Measurements from ENCODE around the gene GNA14. TPM values are rescaled to one million over a fixed set of nuclear protein-coding genes. Genes with fewer than 3 reads are reported as not detected.

Gene GNA14
- total RNA-seq, 2 donors from 2014 or later: 0.62 to 8.0 TPM

- Mint-ChIP-seq H3K36me3 (ENCODE audit: low read depth) (no peaks in the 10 kb centered on the region), H3K9me3 (no peaks in the 10 kb centered on the region), H3K4me3 (no peak overlapping the region), H3K27ac (no peak overlapping the region), H3K27me3 (ENCODE audit: insufficient read depth) (no peaks in the 10 kb centered on the region), H3K4me1 (peaks cover 31% of the 10 kb centered on the region)
- no peak overlapping the region for H3K9ac ChIP-seq (ENCODE audit: extremely low read depth, low read length, poor library complexity, severe bottlenecking)
- no peak for TF ChIP-seq CTCF (conservative IDR thresholded peaks at IDR 0.05)
- no peak overlapping the region for H3K4me3 ChIP-seq (ENCODE audit: low read length)
- no peak overlapping the region for H3K27ac ChIP-seq (ENCODE audit: low read depth, low read length)
- no peaks in the 10 kb centered on the region for H3K27me3 ChIP-seq (ENCODE audit: control insufficient read depth, insufficient read depth, low read length, poor library complexity, severe bottlenecking)
- H3K9me3 ChIP-seq (ENCODE audit: control insufficient read depth, low read length): no peaks in the 10 kb centered on the region
- no peaks in the 10 kb centered on the region for H3K36me3 ChIP-seq (ENCODE audit: control insufficient read depth, insufficient read depth, low read length)
- DNase-seq: no peak
- WGBS, 2 experiments (ENCODE audit: insufficient coverage in 1 of 2, insufficient read length in 1 of 2): 97 to 100% methylated on average over 6 to 7 of the region's 8 CpGs
- H3K4me1 ChIP-seq (ENCODE audit: control insufficient read depth, insufficient read depth, low read length): peaks cover 6% of the 10 kb centered on the region
Measured at GRCh38 chr9:77599492-77599891, 48.6 kb downstream of the GNA14 start.

- Histone ChIP-seq H3K4me3 (ENCODE audit: low read length) (no peak overlapping the region), H3K4me1 (ENCODE audit: control insufficient read depth, insufficient read depth, low read length) (peaks cover 6% of the 10 kb centered on the region), H3K9ac (ENCODE audit: extremely low read depth, low read length, poor library complexity, severe bottlenecking) (no peak overlapping the region)
Measured at GRCh38 chr9:77598991-77599390, 49.1 kb downstream of the GNA14 start.

GRCh38 chr9:77598524-77598923 is 49.6 kb downstream of the GNA14 start:
- H3K27me3 Mint-ChIP-seq (ENCODE audit: insufficient read depth): no peaks in the 10 kb centered on the region
- WGBS, 2 experiments (ENCODE audit: insufficient coverage in 1 of 2, insufficient read length in 1 of 2): 75 to 91% methylated on average over 1 to 3 of the region's 3 CpGs

More at GRCh38 chr9:77598991-77599390, 49.1 kb downstream of the GNA14 start:
- Mint-ChIP-seq H3K27ac (no peak overlapping the region), H3K4me3 (no peak overlapping the region), H3K4me1 (peaks cover 35% of the 10 kb centered on the region), H3K36me3 (ENCODE audit: low read depth) (no peaks in the 10 kb centered on the region), H3K9me3 (no peaks in the 10 kb centered on the region), H3K27me3 (ENCODE audit: insufficient read depth) (no peaks in the 10 kb centered on the region)
- WGBS, 2 experiments (ENCODE audit: insufficient coverage in 1 of 2, insufficient read length in 1 of 2): 88 to 89% methylated on average over 2 to 3 of the region's 3 CpGs
- no peak for TF ChIP-seq CTCF (conservative IDR thresholded peaks at IDR 0.05)
- Histone ChIP-seq H3K27me3 (ENCODE audit: control insufficient read depth, insufficient read depth, low read length, poor library complexity, severe bottlenecking) (no peaks in the 10 kb centered on the region), H3K36me3 (ENCODE audit: control insufficient read depth, insufficient read depth, low read length) (no peaks in the 10 kb centered on the region), H3K9me3 (ENCODE audit: control insufficient read depth, low read length) (no peaks in the 10 kb centered on the region), H3K27ac (ENCODE audit: low read depth, low read length) (no peak overlapping the region)
- DNase-seq: no peak

More at GRCh38 chr9:77598524-77598923, 49.6 kb downstream of the GNA14 start:
- H3K27ac Mint-ChIP-seq: no peak overlapping the region
- H3K36me3 ChIP-seq (ENCODE audit: control insufficient read depth, insufficient read depth, low read length): no peaks in the 10 kb centered on the region
- H3K9me3 ChIP-seq (ENCODE audit: control insufficient read depth, low read length): no peaks in the 10 kb centered on the region
- no peaks in the 10 kb centered on the region for H3K36me3 Mint-ChIP-seq (ENCODE audit: low read depth)
- H3K9ac ChIP-seq (ENCODE audit: extremely low read depth, low read length, poor library complexity, severe bottlenecking): no peak overlapping the region
- no peaks in the 10 kb centered on the region for H3K27me3 ChIP-seq (ENCODE audit: control insufficient read depth, insufficient read depth, low read length, poor library complexity, severe bottlenecking)
- peaks cover 37% of the 10 kb centered on the region for H3K4me1 Mint-ChIP-seq
- no peaks in the 10 kb centered on the region for H3K9me3 Mint-ChIP-seq
- TF ChIP-seq CTCF (conservative IDR thresholded peaks at IDR 0.05): no peak
- peaks cover 6% of the 10 kb centered on the region for H3K4me1 ChIP-seq (ENCODE audit: control insufficient read depth, insufficient read depth, low read length)
- H3K4me3 ChIP-seq (ENCODE audit: low read length): no peak overlapping the region
- H3K27ac ChIP-seq (ENCODE audit: low read depth, low read length): no peak overlapping the region
- DNase-seq: no peak
- no peak overlapping the region for H3K4me3 Mint-ChIP-seq
